SK-N-SH (cell line): Measurements from ENCODE around the gene JAKMIP1. TPM values are rescaled to one million over a fixed set of nuclear protein-coding genes. Genes with fewer than 3 reads are reported as not detected.

Experiments
- CTCF ChIA-PET: fragments of 300-600, 350-600 bp; formaldehyde crosslinking; extraction: SDS; loops from one replicate; lab custom pipeline; 2021; lab: Yijun Ruan, JAX
- POLR2A ChIA-PET: fragments of 350-600 bp; sonication (Branson Sonifier 250); formaldehyde crosslinking; extraction: SDS; loops from one replicate; lab custom pipeline; 2020; ENCODE audit warnings: antibody characterized with exemption, inconsistent platforms; lab: Yijun Ruan, JAX
- DNase-seq: peaks from one replicate; pipeline ENCODE4 v3.0.0; 2012
- H2AFZ ChIP-seq: fragments of 200-600 bp; sonication (generic); 2 replicates; pipeline ENCODE4 v1.8.1; 2016; ENCODE audit warnings: antibody characterized with exemption, mild to moderate bottlenecking, low read depth
- H3F3A ChIP-seq: fragments of 200-600 bp; sonication (generic); replicated peaks from 2 replicates; pipeline ENCODE3; 2016; ENCODE audit warnings: antibody characterized with exemption, mild to moderate bottlenecking; ENCODE audit not compliant: insufficient read depth
- H3K27ac ChIP-seq, 2 experiments: fragments of 200-500 bp in 1 of 2; fragments of 200-600 bp in 1 of 2; sonication (Bioruptor generic) in 1 of 2; sonication (generic), shearing (Covaris generic) in 1 of 2; 2 replicates each; pipeline versions ENCODE4 v1.5.1 to v1.6.1; 2014 to 2016; ENCODE audit warnings: low read depth in 2 of 2, inconsistent platforms in 1 of 2, low read length in 1 of 2, mild to moderate bottlenecking in 1 of 2, mixed read lengths in 1 of 2
- H3K27me3 ChIP-seq: fragments of 200-600 bp; sonication (generic), shearing (Covaris generic); 2 replicates; pipeline ENCODE4 v1.6.1; 2016; ENCODE audit warnings: mixed run types; ENCODE audit not compliant: insufficient read depth
- H3K36me3 ChIP-seq, 2 experiments: fragments of 200-500 bp in 1 of 2; fragments of 200-600 bp in 1 of 2; sonication (Bioruptor generic) in 1 of 2; sonication (generic) in 1 of 2; replicated peaks in 1 of 2; 2 replicates each; pipeline versions ENCODE3 to v1.5.1; 2014 to 2016; ENCODE audit warnings: low read length in 1 of 2, mild to moderate bottlenecking in 1 of 2; ENCODE audit not compliant: insufficient read depth in 2 of 2, control insufficient read depth in 1 of 2
- H3K4me1 ChIP-seq, 2 experiments: fragments of 200-500 bp in 1 of 2; fragments of 200-600 bp in 1 of 2; sonication (Bioruptor generic) in 1 of 2; sonication (generic), shearing (Covaris generic) in 1 of 2; 2 replicates each; pipeline versions ENCODE4 v1.5.1 to v1.6.1; 2014 to 2016; ENCODE audit warnings: low read depth in 1 of 2, low read length in 1 of 2, mixed run types in 1 of 2; ENCODE audit not compliant: insufficient read depth in 2 of 2, control insufficient read depth in 1 of 2
- H3K4me2 ChIP-seq: fragments of 200-600 bp; sonication (generic), shearing (Covaris generic); 2 replicates; pipeline ENCODE4 v1.6.1; 2017; ENCODE audit warnings: mixed run types
- H3K4me3 ChIP-seq, 2 experiments: fragments of 200-500 bp in 1 of 2; fragments of 200-600 bp in 1 of 2; sonication (Bioruptor generic) in 1 of 2; sonication (generic), shearing (Covaris generic) in 1 of 2; 2 replicates each; pipeline versions ENCODE4 v1.5.1 to v1.8.1; 2014 to 2016; ENCODE audit warnings: low read depth in 2 of 2, inconsistent platforms in 1 of 2, low read length in 1 of 2, mild to moderate bottlenecking in 1 of 2, mixed read lengths in 1 of 2, moderate library complexity in 1 of 2
- H3K79me2 ChIP-seq: fragments of 200-600 bp; sonication (generic); 2 replicates; pipeline ENCODE4 v1.8.1; 2017; ENCODE audit warnings: mild to moderate bottlenecking; ENCODE audit not compliant: insufficient read depth
- H3K9ac ChIP-seq: fragments of 200-600 bp; sonication (generic); 2 replicates; pipeline ENCODE4 v1.6.1; 2017; ENCODE audit warnings: mixed run types
- H3K9me2 ChIP-seq: fragments of 200-600 bp; sonication (generic); 2 replicates; pipeline ENCODE4 v1.6.1; 2017; ENCODE audit warnings: mixed run types
- H3K9me3 ChIP-seq: fragments of 200-600 bp; sonication (generic); 2 replicates; pipeline ENCODE4 v1.6.1; 2017; ENCODE audit warnings: mixed run types, mild to moderate bottlenecking, moderate library complexity
- H4K20me1 ChIP-seq: fragments of 200-600 bp; sonication (generic); 2 replicates; pipeline ENCODE4 v1.6.1; 2017; ENCODE audit warnings: mild to moderate bottlenecking, mixed run types; ENCODE audit not compliant: insufficient read depth
- FOXM1 ChIP-seq: IDR thresholded peaks from 2 replicates; pipeline ENCODE4 v1.4.0; 2012; ENCODE audit warnings: low read depth, mild to moderate bottlenecking
- JUND ChIP-seq: IDR thresholded peaks from 2 replicates; pipeline ENCODE4 v1.4.0; 2012
- RAD21 ChIP-seq: IDR thresholded peaks from 2 replicates; pipeline ENCODE4 v1.6.1; 2012; ENCODE audit warnings: mild to moderate bottlenecking, low read length
- RCOR1 ChIP-seq: fragments of 150-350 bp; IDR thresholded peaks from 2 replicates; pipeline ENCODE4 v1.6.1; 2017; ENCODE audit warnings: antibody characterized with exemption, low read length
- TCF12 ChIP-seq: IDR thresholded peaks from 2 replicates; pipeline ENCODE4 v1.4.0; 2012
- ZBTB33 ChIP-seq: IDR thresholded peaks from 2 replicates; pipeline ENCODE4 v1.4.0; 2012; ENCODE audit warnings: low read depth, borderline replicate concordance
- WGBS: methylation state at CpG from one replicate; pipeline ENCODE4 v1.1.6; 2017; ENCODE audit warnings: low lambda C conversion rate; 5-methylcytosine and 5-hydroxymethylcytosine counted together
- polyA plus RNA-seq, 3 experiments: library from polyadenylated mRNA; depleted of rRNA; stranded (reverse); fragments of >200 nt; gene quantifications; 2 replicates each; pipeline ENCODE4 v1.2.3, GENCODE V29; 2012
- TF ChIP-seq, protein P1 (sequence below): IDR thresholded peaks from 2 replicates; pipeline ENCODE4 v1.6.1; 2012; ENCODE audit warnings: mild to moderate bottlenecking, low read depth, low read length, moderate library complexity
- TF ChIP-seq, protein P2 (sequence below): fragments of 150-350 bp; IDR thresholded peaks from 2 replicates; pipeline ENCODE4 v1.6.1; 2016; ENCODE audit warnings: mild to moderate bottlenecking, low read depth, low read length

The JAKMIP1 gene
- polyA plus RNA-seq, 1 of the 3 experiments (the other 2 are of a cell fraction) = 0.54 TPM

DNA sequence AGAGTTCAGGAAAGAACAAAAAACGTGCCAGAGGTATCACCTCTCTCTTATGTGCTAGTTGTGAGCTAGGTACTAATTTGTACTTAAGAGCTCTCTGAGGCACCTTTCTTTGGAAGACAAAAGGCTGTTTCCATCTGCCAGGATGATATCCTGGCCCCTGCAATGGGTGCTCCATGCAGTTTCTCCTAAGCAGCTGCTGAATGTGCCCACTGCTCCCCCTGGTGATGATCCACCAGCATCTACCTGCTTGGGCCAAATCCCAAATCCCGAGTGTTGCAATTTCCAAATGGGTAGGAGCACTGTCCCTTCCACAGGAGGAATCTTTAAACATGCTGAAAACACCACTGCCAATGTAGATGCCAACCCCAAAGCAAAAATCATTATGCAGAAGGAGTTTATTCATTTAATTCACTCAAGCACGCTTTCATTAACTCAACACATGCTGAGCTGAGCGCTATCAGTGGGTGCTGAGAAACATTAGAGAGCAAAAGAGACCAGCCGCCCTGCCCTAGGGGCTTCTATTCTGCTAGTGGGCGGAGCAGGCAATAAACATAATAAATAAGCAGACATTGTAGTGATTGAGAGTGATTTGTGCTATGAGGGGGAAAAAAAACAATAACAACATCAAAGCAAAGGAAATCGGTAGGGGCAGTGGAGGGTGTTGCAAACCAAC lies 112.5 kb downstream of the JAKMIP1 start (continued):
- TF ChIP-seq, protein P1, sequence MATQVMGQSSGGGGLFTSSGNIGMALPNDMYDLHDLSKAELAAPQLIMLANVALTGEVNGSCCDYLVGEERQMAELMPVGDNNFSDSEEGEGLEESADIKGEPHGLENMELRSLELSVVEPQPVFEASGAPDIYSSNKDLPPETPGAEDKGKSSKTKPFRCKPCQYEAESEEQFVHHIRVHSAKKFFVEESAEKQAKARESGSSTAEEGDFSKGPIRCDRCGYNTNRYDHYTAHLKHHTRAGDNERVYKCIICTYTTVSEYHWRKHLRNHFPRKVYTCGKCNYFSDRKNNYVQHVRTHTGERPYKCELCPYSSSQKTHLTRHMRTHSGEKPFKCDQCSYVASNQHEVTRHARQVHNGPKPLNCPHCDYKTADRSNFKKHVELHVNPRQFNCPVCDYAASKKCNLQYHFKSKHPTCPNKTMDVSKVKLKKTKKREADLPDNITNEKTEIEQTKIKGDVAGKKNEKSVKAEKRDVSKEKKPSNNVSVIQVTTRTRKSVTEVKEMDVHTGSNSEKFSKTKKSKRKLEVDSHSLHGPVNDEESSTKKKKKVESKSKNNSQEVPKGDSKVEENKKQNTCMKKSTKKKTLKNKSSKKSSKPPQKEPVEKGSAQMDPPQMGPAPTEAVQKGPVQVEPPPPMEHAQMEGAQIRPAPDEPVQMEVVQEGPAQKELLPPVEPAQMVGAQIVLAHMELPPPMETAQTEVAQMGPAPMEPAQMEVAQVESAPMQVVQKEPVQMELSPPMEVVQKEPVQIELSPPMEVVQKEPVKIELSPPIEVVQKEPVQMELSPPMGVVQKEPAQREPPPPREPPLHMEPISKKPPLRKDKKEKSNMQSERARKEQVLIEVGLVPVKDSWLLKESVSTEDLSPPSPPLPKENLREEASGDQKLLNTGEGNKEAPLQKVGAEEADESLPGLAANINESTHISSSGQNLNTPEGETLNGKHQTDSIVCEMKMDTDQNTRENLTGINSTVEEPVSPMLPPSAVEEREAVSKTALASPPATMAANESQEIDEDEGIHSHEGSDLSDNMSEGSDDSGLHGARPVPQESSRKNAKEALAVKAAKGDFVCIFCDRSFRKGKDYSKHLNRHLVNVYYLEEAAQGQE = no peak
- TF ChIP-seq TCF12 = no peak
- no peak for TF ChIP-seq ZBTB33
- TF ChIP-seq JUND = no peak

DNA sequence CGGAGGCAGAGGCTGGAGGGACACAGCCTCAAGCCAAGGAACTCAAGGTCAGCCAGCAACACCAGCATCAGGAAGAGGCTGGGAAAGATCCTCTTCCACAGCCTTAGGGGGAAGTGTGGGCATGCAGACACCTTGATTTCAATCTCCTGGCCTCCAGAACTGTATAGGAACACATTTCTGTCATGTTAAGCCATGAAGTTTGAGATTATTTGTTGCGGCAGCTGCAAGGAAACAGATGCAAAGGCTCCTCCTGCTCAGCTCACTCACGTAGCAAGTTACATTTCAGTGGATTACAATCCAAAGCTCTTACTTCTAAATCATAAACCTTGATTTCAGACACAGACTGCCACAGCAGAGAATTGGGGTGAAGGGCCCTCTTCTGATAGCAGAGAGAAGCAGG lies 113.5 kb downstream of the JAKMIP1 start:
- Histone ChIP-seq H2AFZ (no peak overlapping the region), H3K36me3 (no peaks in the 10 kb centered on the region), H3K9me3 (no peaks in the 10 kb centered on the region), H4K20me1 (no peaks in the 10 kb centered on the region), H3K27me3 (no peaks in the 10 kb centered on the region)
- TF ChIP-seq, protein P2, sequence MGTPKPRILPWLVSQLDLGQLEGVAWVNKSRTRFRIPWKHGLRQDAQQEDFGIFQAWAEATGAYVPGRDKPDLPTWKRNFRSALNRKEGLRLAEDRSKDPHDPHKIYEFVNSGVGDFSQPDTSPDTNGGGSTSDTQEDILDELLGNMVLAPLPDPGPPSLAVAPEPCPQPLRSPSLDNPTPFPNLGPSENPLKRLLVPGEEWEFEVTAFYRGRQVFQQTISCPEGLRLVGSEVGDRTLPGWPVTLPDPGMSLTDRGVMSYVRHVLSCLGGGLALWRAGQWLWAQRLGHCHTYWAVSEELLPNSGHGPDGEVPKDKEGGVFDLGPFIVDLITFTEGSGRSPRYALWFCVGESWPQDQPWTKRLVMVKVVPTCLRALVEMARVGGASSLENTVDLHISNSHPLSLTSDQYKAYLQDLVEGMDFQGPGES = no peak
- TF ChIP-seq RCOR1 = no peak
- TF ChIP-seq RAD21 = no peak
- no peak for TF ChIP-seq FOXM1
- no peak for TF ChIP-seq ZBTB33
- no peak for TF ChIP-seq TCF12
- TF ChIP-seq, all 33 proteins: peak for 0
- 30% methylated on average over 3 of the region's 3 CpGs for WGBS
- Histone ChIP-seq H3K27ac (no peak overlapping the region; a peak in 1 of 4 replicates), H3K79me2 (no peaks in the 10 kb centered on the region), H3F3A (no peaks in the 10 kb centered on the region), H3K4me1 (peaks cover 0 to 21% of the 10 kb centered on the region in 2 experiments; a peak in 1 of 4 replicates), H3K9me2 (no peaks in the 10 kb centered on the region), H3K4me3 (no peak overlapping the region), H3K4me2 (no peak overlapping the region), H3K9ac (no peak overlapping the region)
- ChIA-PET CTCF (interaction anchor here (0.7 to 6.1 kb wide), 14 partner anchors 7 to 167 kb away, joined by 3 to 92 read pairs (median 7); partner anchors contain the start of gene C4orf50), POLR2A (no interaction called here)
- DNase-seq = no peak
